Panc1 (cell line): ENCODE results near the gene CDR2L. TPM values are rescaled to one million over a fixed set of nuclear protein-coding genes. Genes with fewer than 3 reads are reported as not detected.
A peak's percentile ranks its signal among the peaks of the same experiment; 100 is the strongest.

Experiments
- ATAC-seq: fragments of 200-7000 bp; cut with Tn5 transposase; 2 replicates; pipeline ENCODE4 v1.9.1; 2020; ENCODE audit warnings: mild to moderate bottlenecking, moderate library complexity
- BruUV-seq: library from RNA; stranded (reverse); fragments of 400-500 nt; replicated peaks from 2 replicates; lab custom pipeline; 2021; lab: Mats Ljungman, UMichigan
- CTCF ChIA-PET: fragments of 300-600 bp; sonication (Branson Sonifier 250); formaldehyde crosslinking; loops from one replicate; lab custom pipeline; 2022; ENCODE audit warnings: antibody characterized with exemption; lab: Charles Lee
- POLR2A ChIA-PET: fragments of 300-600 bp; sonication (Branson Sonifier 250); formaldehyde crosslinking; loops from one replicate; lab custom pipeline; 2022; ENCODE audit warnings: antibody characterized with exemption; lab: Charles Lee
- DNase-seq: peaks from one replicate; pipeline ENCODE4 v3.0.0-alpha.2; 2010; ENCODE audit warnings: low read depth, low spot score
- H3K27ac ChIP-seq: 2 replicates; pipeline ENCODE4 v1.5.1; 2011; ENCODE audit warnings: mild to moderate bottlenecking, low read length, inconsistent platforms
- H3K27me3 ChIP-seq: fragments of 200-500 bp; sonication (Bioruptor generic); 2 replicates; pipeline ENCODE4 v1.6.0; 2014; ENCODE audit warnings: low read length, inconsistent platforms; ENCODE audit not compliant: control insufficient read depth, insufficient read depth
- H3K36me3 ChIP-seq: fragments of 200-500 bp; sonication (Bioruptor generic); 2 replicates; pipeline ENCODE4 v1.5.1; 2014; ENCODE audit warnings: inconsistent platforms, mild to moderate bottlenecking, low read length, moderate library complexity; ENCODE audit not compliant: control insufficient read depth, insufficient read depth
- H3K4me1 ChIP-seq: 2 replicates; pipeline ENCODE4 v1.5.1; 2011; ENCODE audit warnings: inconsistent platforms, mild to moderate bottlenecking, low read length, moderate library complexity; ENCODE audit not compliant: control insufficient read depth, insufficient read depth
- H3K4me3 ChIP-seq, 2 experiments: 2 replicates each; pipeline ENCODE4 v1.5.1; 2011 to 2012; ENCODE audit warnings: low read depth in 2 of 2, low read length in 2 of 2, mild to moderate bottlenecking in 2 of 2, inconsistent platforms in 1 of 2, moderate library complexity in 1 of 2
- H3K9me3 ChIP-seq: fragments of 200-500 bp; sonication (Bioruptor generic); 2 replicates; pipeline ENCODE4 v1.5.1; 2014; ENCODE audit warnings: low read depth, mild to moderate bottlenecking, inconsistent platforms, low read length, moderate library complexity; ENCODE audit not compliant: control insufficient read depth, insufficient read depth
- POLR2AphosphoS5 ChIP-seq: IDR thresholded peaks from 2 replicates; pipeline ENCODE4 v1.6.1; 2012; ENCODE audit warnings: mild to moderate bottlenecking, low read depth, low read length, moderate library complexity
- SIN3A ChIP-seq: IDR thresholded peaks from 2 replicates; pipeline ENCODE4 v1.6.1; 2012; ENCODE audit warnings: low read depth, mild to moderate bottlenecking, low read length, moderate library complexity, borderline replicate concordance; ENCODE audit not compliant: insufficient read depth
- TCF7L2 ChIP-seq: IDR thresholded peaks from 2 replicates; pipeline ENCODE4 v1.6.1; 2011; ENCODE audit warnings: mild to moderate bottlenecking, low read depth, low read length, inconsistent platforms
- in situ Hi-C: cut with HindIII; loops from 2 replicates; pipeline ENCODE4 v1.10.0; 2016; ENCODE audit warnings: low sequenced_read_pairs, low pct_unique_long_range_greater_than_20kb
- intact Hi-C: fragments of 100-400 bp; cut with micrococcal nuclease; formaldehyde crosslinking; loops from one replicate; pipeline ENCODE4 v1.10.0; 2022; ENCODE audit not compliant: unreplicated experiment
- total RNA-seq: library from RNA; stranded (reverse); gene quantifications from one replicate; pipeline ENCODE4 v1.2.1, GENCODE V29; 2021; ENCODE audit not compliant: unreplicated experiment
- TF ChIP-seq, protein P1 (sequence below), 2 experiments: IDR thresholded peaks; 2 replicates each; pipeline ENCODE4 v1.6.1; 2011 to 2012; ENCODE audit warnings: low read depth in 2 of 2, control low read depth in 1 of 2, low read length in 1 of 2, mild to moderate bottlenecking in 1 of 2, moderate library complexity in 1 of 2; ENCODE audit not compliant: insufficient read depth in 1 of 2
- TF ChIP-seq, protein P2 (sequence below): fragments of 450-650 bp; IDR thresholded peaks from 2 replicates; pipeline ENCODE4 v1.5.1; 2017; ENCODE audit warnings: mild to moderate bottlenecking

CDR2L gene
- total RNA-seq, 1 experiment from 2014 or later = 32.0 TPM

DNA sequence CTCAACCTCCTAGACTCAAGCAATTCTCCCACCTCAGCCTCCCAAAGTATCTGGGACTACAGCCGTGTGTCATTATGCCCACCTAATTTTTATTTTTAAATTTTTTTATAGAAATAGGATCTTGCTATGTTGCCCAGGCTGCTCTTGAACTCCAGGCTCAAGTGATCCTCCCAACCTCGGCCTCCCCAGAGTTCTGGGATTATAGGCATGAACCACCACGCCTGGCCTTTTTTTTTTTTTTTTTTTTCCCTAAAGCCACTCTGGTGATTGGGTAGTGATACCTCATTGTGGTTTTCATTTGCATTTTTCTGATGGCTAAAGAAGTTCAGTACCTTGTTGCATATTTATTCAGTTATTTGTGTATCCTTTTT is 1.2 kb upstream of the CDR2L start:
- no peak for TF ChIP-seq TCF7L2
- TF ChIP-seq, protein P1, sequence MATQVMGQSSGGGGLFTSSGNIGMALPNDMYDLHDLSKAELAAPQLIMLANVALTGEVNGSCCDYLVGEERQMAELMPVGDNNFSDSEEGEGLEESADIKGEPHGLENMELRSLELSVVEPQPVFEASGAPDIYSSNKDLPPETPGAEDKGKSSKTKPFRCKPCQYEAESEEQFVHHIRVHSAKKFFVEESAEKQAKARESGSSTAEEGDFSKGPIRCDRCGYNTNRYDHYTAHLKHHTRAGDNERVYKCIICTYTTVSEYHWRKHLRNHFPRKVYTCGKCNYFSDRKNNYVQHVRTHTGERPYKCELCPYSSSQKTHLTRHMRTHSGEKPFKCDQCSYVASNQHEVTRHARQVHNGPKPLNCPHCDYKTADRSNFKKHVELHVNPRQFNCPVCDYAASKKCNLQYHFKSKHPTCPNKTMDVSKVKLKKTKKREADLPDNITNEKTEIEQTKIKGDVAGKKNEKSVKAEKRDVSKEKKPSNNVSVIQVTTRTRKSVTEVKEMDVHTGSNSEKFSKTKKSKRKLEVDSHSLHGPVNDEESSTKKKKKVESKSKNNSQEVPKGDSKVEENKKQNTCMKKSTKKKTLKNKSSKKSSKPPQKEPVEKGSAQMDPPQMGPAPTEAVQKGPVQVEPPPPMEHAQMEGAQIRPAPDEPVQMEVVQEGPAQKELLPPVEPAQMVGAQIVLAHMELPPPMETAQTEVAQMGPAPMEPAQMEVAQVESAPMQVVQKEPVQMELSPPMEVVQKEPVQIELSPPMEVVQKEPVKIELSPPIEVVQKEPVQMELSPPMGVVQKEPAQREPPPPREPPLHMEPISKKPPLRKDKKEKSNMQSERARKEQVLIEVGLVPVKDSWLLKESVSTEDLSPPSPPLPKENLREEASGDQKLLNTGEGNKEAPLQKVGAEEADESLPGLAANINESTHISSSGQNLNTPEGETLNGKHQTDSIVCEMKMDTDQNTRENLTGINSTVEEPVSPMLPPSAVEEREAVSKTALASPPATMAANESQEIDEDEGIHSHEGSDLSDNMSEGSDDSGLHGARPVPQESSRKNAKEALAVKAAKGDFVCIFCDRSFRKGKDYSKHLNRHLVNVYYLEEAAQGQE (IDR thresholded peaks at IDR 0.05; ENCODE audit: insufficient read depth in 1 of 2, low read depth in 2 of 2, low read length in 1 of 2) = no peak
- no peak for TF ChIP-seq POLR2AphosphoS5
- no peak for TF ChIP-seq SIN3A
- TF ChIP-seq, protein P2, sequence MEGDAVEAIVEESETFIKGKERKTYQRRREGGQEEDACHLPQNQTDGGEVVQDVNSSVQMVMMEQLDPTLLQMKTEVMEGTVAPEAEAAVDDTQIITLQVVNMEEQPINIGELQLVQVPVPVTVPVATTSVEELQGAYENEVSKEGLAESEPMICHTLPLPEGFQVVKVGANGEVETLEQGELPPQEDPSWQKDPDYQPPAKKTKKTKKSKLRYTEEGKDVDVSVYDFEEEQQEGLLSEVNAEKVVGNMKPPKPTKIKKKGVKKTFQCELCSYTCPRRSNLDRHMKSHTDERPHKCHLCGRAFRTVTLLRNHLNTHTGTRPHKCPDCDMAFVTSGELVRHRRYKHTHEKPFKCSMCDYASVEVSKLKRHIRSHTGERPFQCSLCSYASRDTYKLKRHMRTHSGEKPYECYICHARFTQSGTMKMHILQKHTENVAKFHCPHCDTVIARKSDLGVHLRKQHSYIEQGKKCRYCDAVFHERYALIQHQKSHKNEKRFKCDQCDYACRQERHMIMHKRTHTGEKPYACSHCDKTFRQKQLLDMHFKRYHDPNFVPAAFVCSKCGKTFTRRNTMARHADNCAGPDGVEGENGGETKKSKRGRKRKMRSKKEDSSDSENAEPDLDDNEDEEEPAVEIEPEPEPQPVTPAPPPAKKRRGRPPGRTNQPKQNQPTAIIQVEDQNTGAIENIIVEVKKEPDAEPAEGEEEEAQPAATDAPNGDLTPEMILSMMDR = no peak
- CTCF ChIA-PET = no interaction called here
- H3K36me3 ChIP-seq = no peaks in the 10 kb centered on the region; the same call in 1 of the 2 replicates
- H3K4me1 ChIP-seq = peaks cover 22% of the 10 kb centered on the region
- BruUV-seq = no TSS peak
- in situ Hi-C loops (no loop called here), intact Hi-C loops (no loop called here)
- no peak for DNase-seq
- no peak for ATAC-seq
- no peaks in the 10 kb centered on the region for H3K27me3 ChIP-seq
- no peaks in the 10 kb centered on the region for H3K9me3 ChIP-seq
- POLR2A ChIA-PET = interaction anchor here (0.6 kb wide), 1 partner anchor 938 kb away, joined by 3 read pairs; no protein-coding TSS in a partner anchor
- H3K27ac ChIP-seq = no peak overlapping the region
- no peak overlapping the region for H3K4me3 ChIP-seq

DNA sequence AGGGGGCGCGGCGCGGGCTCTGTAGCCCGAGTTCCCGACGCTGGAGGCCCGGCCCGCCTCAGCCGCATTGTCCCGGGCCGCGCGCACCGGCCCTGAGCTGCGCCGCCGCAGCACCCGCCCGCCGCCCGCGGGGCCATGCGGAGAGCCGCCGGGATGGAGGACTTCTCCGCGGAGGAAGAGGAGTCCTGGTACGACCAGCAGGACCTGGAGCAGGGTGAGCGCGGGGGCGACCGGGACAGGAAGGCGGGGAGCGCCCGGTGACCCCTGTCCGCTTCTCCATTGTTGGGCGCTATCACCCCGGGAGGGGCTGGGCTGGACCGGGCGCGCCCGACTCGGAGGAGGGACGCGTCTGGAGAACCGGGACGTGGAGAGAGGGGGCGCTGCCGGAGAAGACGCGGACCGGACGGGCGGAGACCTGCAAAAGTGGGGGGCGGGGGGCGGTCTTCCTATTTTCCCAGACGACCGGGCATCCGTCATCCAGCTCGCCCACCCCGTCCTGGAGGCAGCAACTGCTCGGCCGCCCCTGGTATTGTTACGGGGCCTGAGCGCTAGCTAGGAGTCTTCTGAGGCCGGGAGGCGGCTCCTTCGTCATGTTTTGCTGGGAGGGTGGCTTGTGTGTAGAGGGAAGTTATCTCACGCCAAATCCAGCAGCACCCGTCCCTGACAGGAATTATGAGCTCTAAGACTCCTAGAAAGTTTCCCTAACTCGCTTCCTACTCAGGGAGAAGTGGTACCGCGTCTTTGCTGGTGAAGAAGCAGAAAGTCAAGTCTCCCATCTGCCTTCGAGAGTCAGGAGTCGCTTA is 678 bp downstream of the CDR2L start:
- no peaks in the 10 kb centered on the region; the same call in 1 of the 2 replicates for H3K36me3 ChIP-seq
- TF ChIP-seq, protein P2 = no peak
- no peak for TF ChIP-seq POLR2AphosphoS5
- peak; percentile 64; the same call in 1 of the 2 replicates for TF ChIP-seq SIN3A
- no peaks in the 10 kb centered on the region for H3K9me3 ChIP-seq
- intact Hi-C loops = no loop called here
- no peak for DNase-seq
- ATAC-seq = peak; percentile 84
- peak overlapping the region; percentile 73 to 74 for H3K4me3 ChIP-seq
- no TSS peak for BruUV-seq
- no peaks in the 10 kb centered on the region for H3K27me3 ChIP-seq
- H3K27ac ChIP-seq = peak overlapping the region; percentile 74
- POLR2A ChIA-PET = interaction anchor here (0.5 to 1.2 kb wide), 4 partner anchors 18 to 47 kb away, joined by 3 read pairs; no protein-coding TSS in a partner anchor
- peaks cover 22% of the 10 kb centered on the region for H3K4me1 ChIP-seq
- in situ Hi-C loops = no loop called here
- CTCF ChIA-PET = interaction anchor here (0.9 to 2.2 kb wide), 3 partner anchors 27 to 65 kb away, joined by 3 to 18 read pairs (median 4); partner anchors contain the start of genes OTOP2 and USH1G
